NCI-H2171 treated with DMSO at 0.1 percent for 48 hours (cell line): ENCODE results near the gene PTMA.

ENCODE experiments used
- DNase-seq: peaks from one replicate; lab custom pipeline; 2025; lab: John Stamatoyannopoulos, UW

PTMA gene

GRCh38 chr2:231676243-231676642 is 32.1 kb upstream of the PTMA start:
- peak; percentile 85 for DNase-seq

GRCh38 chr2:231677632-231678104 is 30.7 kb upstream of the PTMA start:
- DNase-seq, result peak; percentile 80

GRCh38 chr2:231679908-231680284 is 28.4 kb upstream of the PTMA start:
- DNase-seq, result peak; percentile 75

GRCh38 chr2:231680285-231680991 is 27.9 kb upstream of the PTMA start:
- peak; percentile 88 for DNase-seq

GRCh38 chr2:231680992-231681852 is 27.1 kb upstream of the PTMA start:
- peak; percentile 69 for DNase-seq

GRCh38 chr2:231682603-231683291 is 25.6 kb upstream of the PTMA start:
- peak; percentile 64 for DNase-seq

GRCh38 chr2:231683292-231684235 is 24.8 kb upstream of the PTMA start:
- peak; percentile 80 for DNase-seq

- DNase-seq, result peak; percentile 75
Observed at GRCh38 chr2:231684314-231685223, 23.8 kb upstream of the PTMA start.

- no peak for DNase-seq
Observed at GRCh38 chr2:231685349-231686191, 22.8 kb upstream of the PTMA start.

GRCh38 chr2:231686192-231687100 is 21.9 kb upstream of the PTMA start:
- no peak for DNase-seq

- peak; percentile 32 for DNase-seq
Observed at GRCh38 chr2:231687133-231687852, 21.0 kb upstream of the PTMA start.

GRCh38 chr2:231687961-231688360 is 20.4 kb upstream of the PTMA start:
- DNase-seq, result no peak

- DNase-seq, result no peak
Observed at GRCh38 chr2:231688719-231689118, 19.6 kb upstream of the PTMA start.

- DNase-seq, result no peak
Observed at GRCh38 chr2:231689124-231689893, 19.0 kb upstream of the PTMA start.

- no peak for DNase-seq
Observed at GRCh38 chr2:231691251-231691772, 17.0 kb upstream of the PTMA start.

GRCh38 chr2:231692847-231693246 is 15.5 kb upstream of the PTMA start:
- no peak for DNase-seq

GRCh38 chr2:231693956-231694355 is 14.4 kb upstream of the PTMA start:
- no peak for DNase-seq
